Astrocyte of the spinal cord (primary cell): ENCODE measurements around the gene HBB.
A peak's percentile ranks its signal among the peaks of the same experiment; 100 is the strongest.

Experiments
- DNase-seq: peaks from one replicate; pipeline ENCODE4 v3.0.0; 2011; ENCODE audit warnings: low read depth, low spot score
- H3K4me3 ChIP-seq: 2 replicates; pipeline ENCODE4 v1.5.1; 2011; ENCODE audit warnings: low read depth, mild to moderate bottlenecking, low read length, moderate library complexity
- CTCF ChIP-seq: IDR thresholded peaks from 2 replicates; pipeline ENCODE4 v1.5.1; 2012; ENCODE audit warnings: low read depth, mild to moderate bottlenecking, low read length, inconsistent platforms
- in situ Hi-C: cut with HindIII; loops from 2 replicates; pipeline ENCODE4 v1.10.0; 2017; ENCODE audit warnings: low sequenced_read_pairs

Gene HBB

GRCh38 chr11:5210376-5210885 is 16.4 kb downstream of the HBB start:
- no peak for DNase-seq
- in situ Hi-C loops = no loop called here
- no peak overlapping the region for H3K4me3 ChIP-seq
- TF ChIP-seq CTCF = no peak

GRCh38 chr11:5204787-5205186 is 22.1 kb downstream of the HBB start:
- DNase-seq = peak; percentile 74
- TF ChIP-seq CTCF = peak; percentile 63
- in situ Hi-C loops = no loop called here
- no peak overlapping the region for H3K4me3 ChIP-seq

GRCh38 chr11:5203366-5203765 is 23.5 kb downstream of the HBB start:
- no peak overlapping the region for H3K4me3 ChIP-seq
- in situ Hi-C loops = no loop called here
- no peak for TF ChIP-seq CTCF
- no peak for DNase-seq

GRCh38 chr11:5200582-5200981 is 26.3 kb downstream of the HBB start, which contains the start of gene OR51V1:
Gene OR51V1 (minus strand): TSS chr11:5200682. CDS start chr11:5200682, 0 bp downstream.
- no peak for TF ChIP-seq CTCF
- no peak within 1 kb of the TSS for H3K4me3 ChIP-seq
- in situ Hi-C loops = no loop called here
- no peak for DNase-seq

- in situ Hi-C loops = no loop called here
- no peak for DNase-seq
- no peak for TF ChIP-seq CTCF
Measured at GRCh38 chr11:5198285-5198684, 28.6 kb downstream of the HBB start.

GRCh38 chr11:5197536-5197935 is 29.3 kb downstream of the HBB start:
- TF ChIP-seq CTCF = no peak
- H3K4me3 ChIP-seq = no peak overlapping the region
- in situ Hi-C loops = no loop called here
- DNase-seq = no peak

More at GRCh38 chr11:5198285-5198684, 28.6 kb downstream of the HBB start:
- H3K4me3 ChIP-seq = no peak overlapping the region

GRCh38 chr11:5196731-5197130 is 30.1 kb downstream of the HBB start:
- in situ Hi-C loops = no loop called here
- H3K4me3 ChIP-seq = no peak overlapping the region
- no peak for DNase-seq
- TF ChIP-seq CTCF = no peak
